Mesenchymal stem cell (in vitro differentiated cells and primary cell): Measurements from ENCODE around the gene WDR5.

ENCODE experiments used
- DNase-seq: peaks from one replicate; pipeline ENCODE4 v3.0.0-alpha.2; 2013
- H2AFZ ChIP-seq: one replicate; pipeline ENCODE4 v1.6.1; 2013; ENCODE audit warnings: low read depth, mild to moderate bottlenecking, control low read depth, inconsistent platforms, low read length, moderate library complexity
- H2AK5ac ChIP-seq: 2 replicates; pipeline ENCODE4 v1.6.1; 2013; ENCODE audit warnings: low read length, moderate library complexity, mild to moderate bottlenecking, inconsistent platforms; ENCODE audit not compliant: severe bottlenecking
- H2BK120ac ChIP-seq: one replicate; pipeline ENCODE4 v1.6.1; 2013; ENCODE audit warnings: low read depth, mild to moderate bottlenecking, inconsistent platforms, low read length, moderate library complexity
- H2BK12ac ChIP-seq, 2 experiments: one replicate each; pipeline ENCODE4 v1.6.1; 2013; ENCODE audit warnings: inconsistent platforms in 2 of 2, low read length in 2 of 2, mild to moderate bottlenecking in 2 of 2, moderate library complexity in 2 of 2, control low read depth in 1 of 2
- H2BK15ac ChIP-seq: one replicate; pipeline ENCODE4 v1.6.1; 2013; ENCODE audit warnings: mild to moderate bottlenecking, low read depth, inconsistent platforms; ENCODE audit not compliant: poor library complexity, severe bottlenecking
- H2BK5ac ChIP-seq: 2 replicates; pipeline ENCODE4 v1.6.1; 2013; ENCODE audit warnings: low read depth, mild to moderate bottlenecking, low read length, control low read depth, inconsistent platforms; ENCODE audit not compliant: poor library complexity, severe bottlenecking
- H3K14ac ChIP-seq, 2 experiments: one replicate each; pipeline ENCODE4 v1.6.1; 2013; ENCODE audit warnings: inconsistent platforms in 2 of 2, low read length in 2 of 2, control low read depth in 1 of 2, mild to moderate bottlenecking in 1 of 2, moderate library complexity in 1 of 2
- H3K18ac ChIP-seq, 2 experiments: one replicate each; pipeline ENCODE4 v1.6.1; 2013; ENCODE audit warnings: inconsistent platforms in 2 of 2, low read length in 2 of 2, control low read depth in 1 of 2, low read depth in 1 of 2, mild to moderate bottlenecking in 1 of 2
- H3K23ac ChIP-seq, 2 experiments: one replicate each; pipeline ENCODE4 v1.6.1; 2013; ENCODE audit warnings: inconsistent platforms in 2 of 2, low read length in 2 of 2, mild to moderate bottlenecking in 2 of 2, moderate library complexity in 2 of 2, control low read depth in 1 of 2
- H3K27ac ChIP-seq: 2 replicates; pipeline ENCODE4 v1.5.1; 2013; ENCODE audit warnings: mild to moderate bottlenecking, moderate library complexity, low read length, control low read depth, inconsistent platforms; ENCODE audit not compliant: poor library complexity, severe bottlenecking
- H3K27me3 ChIP-seq, 2 experiments: 2 replicates each; pipeline versions ENCODE4 v1.6.1 to v1.7.0; 2013; ENCODE audit warnings: low read length in 2 of 2, mild to moderate bottlenecking in 2 of 2, moderate library complexity in 2 of 2, control low read depth in 1 of 2, inconsistent platforms in 1 of 2; ENCODE audit not compliant: control insufficient read depth in 1 of 2, insufficient read depth in 1 of 2
- H3K36me3 ChIP-seq, 2 experiments: 2 replicates each; pipeline versions ENCODE4 v1.6.1 to v1.7.0; 2013; ENCODE audit warnings: low read length in 2 of 2, control low read depth in 1 of 2, inconsistent platforms in 1 of 2, low read depth in 1 of 2, mild to moderate bottlenecking in 1 of 2; ENCODE audit not compliant: insufficient read depth in 2 of 2, control insufficient read depth in 1 of 2
- H3K4ac ChIP-seq, 2 experiments: one replicate each; pipeline ENCODE4 v1.6.1; 2013; ENCODE audit warnings: inconsistent platforms in 2 of 2, low read length in 2 of 2, mild to moderate bottlenecking in 2 of 2, moderate library complexity in 2 of 2, control low read depth in 1 of 2, low read depth in 1 of 2
- H3K4me1 ChIP-seq: 2 replicates; pipeline ENCODE4 v1.6.1; 2013; ENCODE audit warnings: low read depth, low read length, control low read depth; ENCODE audit not compliant: control insufficient read depth, insufficient read depth
- H3K4me2 ChIP-seq: 2 replicates; pipeline ENCODE4 v1.6.1; 2013; ENCODE audit warnings: low read length, mild to moderate bottlenecking, inconsistent platforms; ENCODE audit not compliant: poor library complexity, severe bottlenecking
- H3K4me3 ChIP-seq, 2 experiments: 2 replicates each; pipeline versions ENCODE4 v1.5.1 to v1.7.0; 2013; ENCODE audit warnings: low read length in 2 of 2, mild to moderate bottlenecking in 2 of 2, control low read depth in 1 of 2, low read depth in 1 of 2; ENCODE audit not compliant: insufficient read depth in 1 of 2
- H3K79me1 ChIP-seq: replicated peaks from 2 replicates; pipeline ENCODE4 v1.6.1; 2013; ENCODE audit warnings: mild to moderate bottlenecking, control low read depth, low read length, inconsistent platforms; ENCODE audit not compliant: poor library complexity, severe bottlenecking
- H3K9ac ChIP-seq: 2 replicates; pipeline ENCODE4 v1.7.0; 2013; ENCODE audit warnings: mild to moderate bottlenecking, low read length, moderate library complexity
- H3K9me3 ChIP-seq: 2 replicates; pipeline ENCODE4 v1.7.0; 2013; ENCODE audit warnings: mild to moderate bottlenecking, low read length; ENCODE audit not compliant: control insufficient read depth
- H4K8ac ChIP-seq: one replicate; pipeline ENCODE4 v1.6.1; 2013; ENCODE audit warnings: inconsistent platforms, mild to moderate bottlenecking, low read length, moderate library complexity
- H4K91ac ChIP-seq: one replicate; pipeline ENCODE4 v1.6.1; 2013; ENCODE audit warnings: mild to moderate bottlenecking, low read length, inconsistent platforms
- WGBS: methylation state at CpG from one replicate; pipeline ENCODE4 v1.1.7; 2013; ENCODE audit warnings: mixed read lengths; 5-methylcytosine and 5-hydroxymethylcytosine counted together

The WDR5 gene

GRCh38 chr9:134204991-134205578 is 69.2 kb downstream of the WDR5 start:
- Histone ChIP-seq H3K79me1 (no peaks in the 10 kb centered on the region), H3K9ac (peak overlapping the region; percentile 89), H3K14ac (peak overlapping the region in 1 of 2 experiments; percentile 66), H2BK120ac (peak overlapping the region; percentile 42), H3K27ac (no peak overlapping the region), H2AK5ac (no peak overlapping the region), H2BK12ac (peak overlapping the region in 1 of 2 experiments; percentile 85), H4K8ac (peak overlapping the region; percentile 78), H2BK15ac (peak overlapping the region; percentile 49), H3K36me3 (no peaks in the 10 kb centered on the region), H2AFZ (no peak overlapping the region), H3K4me3 (no peak overlapping the region), H3K27me3 (peaks cover 0 to 4% of the 10 kb centered on the region in 2 experiments), H3K4me2 (no peak overlapping the region), H3K18ac (peak overlapping the region; percentile 61 to 91), H3K9me3 (peaks cover 9% of the 10 kb centered on the region), H3K4me1 (peaks cover 4% of the 10 kb centered on the region), H2BK5ac (no peak overlapping the region), H4K91ac (peak overlapping the region; percentile 83), H3K4ac (peak overlapping the region; percentile 80 to 82), H3K23ac (no peak overlapping the region)
- peak; percentile 45 for DNase-seq
- 43% methylated on average over 13 of the region's 15 CpGs for WGBS

- Histone ChIP-seq H4K8ac (no peak overlapping the region), H3K14ac (no peak overlapping the region), H2BK12ac (peak overlapping the region in 1 of 2 experiments; percentile 89), H2BK120ac (peak overlapping the region; percentile 42), H3K27ac (no peak overlapping the region), H3K4ac (peak overlapping the region; percentile 40 to 61), H2BK15ac (no peak overlapping the region), H2AK5ac (no peak overlapping the region), H3K9ac (peak overlapping the region; percentile 89), H3K23ac (no peak overlapping the region), H3K18ac (peak overlapping the region in 1 of 2 experiments; percentile 82), H3K9me3 (peaks cover 9% of the 10 kb centered on the region), H2BK5ac (no peak overlapping the region), H3K4me3 (no peak overlapping the region), H3K27me3 (peaks cover 0 to 4% of the 10 kb centered on the region in 2 experiments), H2AFZ (no peak overlapping the region), H3K4me1 (peaks cover 4% of the 10 kb centered on the region), H3K79me1 (no peaks in the 10 kb centered on the region), H3K4me2 (no peak overlapping the region), H3K36me3 (no peaks in the 10 kb centered on the region), H4K91ac (no peak overlapping the region)
- DNase-seq, result peak; percentile 65
- WGBS, result 91% methylated on average over 22 of the region's 24 CpGs
Measured at GRCh38 chr9:134205672-134206310, 69.9 kb downstream of the WDR5 start.

DNA sequence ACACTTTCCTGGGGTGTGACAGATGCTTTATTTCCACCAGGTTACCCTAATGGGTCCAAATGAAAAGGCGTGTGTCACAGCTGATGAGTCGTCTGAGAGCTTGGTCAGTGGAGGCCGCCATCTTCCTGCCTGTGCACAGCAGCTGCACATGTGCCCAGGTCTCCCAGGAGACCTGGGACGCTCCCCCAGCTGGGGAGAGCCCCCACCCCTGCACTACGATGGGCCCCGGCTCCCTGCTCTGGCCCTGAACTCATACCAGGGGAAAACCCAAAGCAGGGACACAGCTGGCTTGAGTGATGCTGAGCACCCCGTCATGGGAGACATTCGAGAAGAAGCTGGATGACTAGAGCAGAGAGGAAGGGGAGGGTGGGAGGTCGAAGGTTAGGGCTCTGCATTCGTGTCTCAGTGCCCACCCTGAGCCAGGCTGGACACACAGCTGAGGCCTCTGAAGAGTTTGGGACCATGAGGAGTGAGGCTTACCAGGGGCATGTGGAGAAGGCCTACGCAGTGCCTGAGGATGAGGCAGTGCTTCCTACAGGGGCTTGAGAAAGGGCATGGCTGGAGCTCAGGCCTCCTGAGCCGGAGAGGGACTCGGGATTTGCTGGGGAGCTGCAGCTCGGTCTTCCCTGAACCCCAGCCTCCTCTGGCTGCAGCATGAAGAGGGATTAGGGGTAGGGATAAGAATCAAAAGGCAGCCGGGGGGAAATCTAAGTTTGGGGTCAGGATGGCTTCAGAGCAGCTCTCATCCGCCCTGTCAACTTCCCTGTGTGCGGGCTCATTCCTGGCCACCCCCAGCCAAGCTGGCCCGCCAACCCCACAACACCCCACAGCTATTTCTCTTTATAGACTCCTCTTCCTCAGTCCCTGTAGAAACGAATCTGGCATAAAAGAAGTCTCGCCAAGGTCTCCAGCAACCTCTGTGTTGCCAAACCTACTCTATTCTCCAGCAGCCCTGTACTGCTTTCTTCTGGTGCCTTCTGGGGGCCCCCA is 70.7 kb downstream of the WDR5 start:
- no peak overlapping the region for H3K4me2 ChIP-seq
- H3K9ac ChIP-seq, result peak overlapping the region; percentile 89
- peak overlapping the region; percentile 45 to 89 for H2BK12ac ChIP-seq
- H2BK5ac ChIP-seq, result no peak overlapping the region
- WGBS, result 89% methylated on average over 19 of the region's 20 CpGs
- H3K4ac ChIP-seq, result peak overlapping the region in 1 of 2 experiments; percentile 54
- H3K18ac ChIP-seq, result peak overlapping the region in 1 of 2 experiments; percentile 26
- peaks cover 0 to 4% of the 10 kb centered on the region in 2 experiments for H3K27me3 ChIP-seq
- no peak overlapping the region for H3K23ac ChIP-seq
- no peak overlapping the region for H3K4me3 ChIP-seq
- H4K91ac ChIP-seq, result peak overlapping the region; percentile 30
- H3K36me3 ChIP-seq, result peaks cover 0 to 3% of the 10 kb centered on the region in 2 experiments
- H3K79me1 ChIP-seq, result no peaks in the 10 kb centered on the region
- H2AFZ ChIP-seq, result no peak overlapping the region
- peaks cover 9% of the 10 kb centered on the region for H3K9me3 ChIP-seq
- no peak overlapping the region for H2AK5ac ChIP-seq
- no peak overlapping the region for H3K14ac ChIP-seq
- H2BK15ac ChIP-seq, result no peak overlapping the region
- H3K4me1 ChIP-seq, result peaks cover 4% of the 10 kb centered on the region
- DNase-seq, result no peak
- H3K27ac ChIP-seq, result no peak overlapping the region
- H2BK120ac ChIP-seq, result no peak overlapping the region
- no peak overlapping the region for H4K8ac ChIP-seq
